Neural cell (in vitro differentiated cells): Measurements from ENCODE around the gene HSDL2. TPM values are rescaled to one million over a fixed set of nuclear protein-coding genes. Genes with fewer than 3 reads are reported as not detected.

Source experiments
- H2AFZ ChIP-seq: fragments of 200-600, 300-800 bp; sonication (generic), shearing (Covaris generic); 2 replicates; pipeline ENCODE4 v1.6.0; 2014; ENCODE audit warnings: low read depth, mild to moderate bottlenecking, antibody characterized with exemption, low read length, moderate library complexity
- H3F3A ChIP-seq: fragments of 200-600 bp; shearing (Covaris generic); 2 replicates; pipeline ENCODE4 v1.6.1; 2016; ENCODE audit warnings: mild to moderate bottlenecking, moderate library complexity, mixed read lengths, antibody characterized with exemption, low read length; ENCODE audit not compliant: insufficient read depth, poor library complexity, severe bottlenecking
- H3K27ac ChIP-seq: fragments of 200-600, 300-800 bp; sonication (generic), shearing (Covaris generic); 2 replicates; pipeline ENCODE4 v1.5.1; 2014; ENCODE audit warnings: mild to moderate bottlenecking, low read length, moderate library complexity
- H3K27me3 ChIP-seq: fragments of 300-800, 200-600 bp; sonication (generic), shearing (Covaris generic); 2 replicates; pipeline ENCODE4 v1.6.0; 2014; ENCODE audit warnings: mild to moderate bottlenecking, low read depth, low read length, moderate library complexity; ENCODE audit not compliant: insufficient read depth
- H3K36me3 ChIP-seq: fragments of 300-800, 200-600 bp; sonication (generic), shearing (Covaris generic); 2 replicates; pipeline ENCODE4 v1.5.1; 2014; ENCODE audit warnings: mild to moderate bottlenecking, antibody characterized with exemption, low read length, moderate library complexity; ENCODE audit not compliant: insufficient read depth
- H3K4me2 ChIP-seq: fragments of 300-800, 200-600 bp; sonication (generic), shearing (Covaris generic); 2 replicates; pipeline ENCODE4 v1.6.0; 2014; ENCODE audit warnings: mild to moderate bottlenecking, low read length
- H3K4me3 ChIP-seq: fragments of 300-800, 200-600 bp; sonication (generic), shearing (Covaris generic); 2 replicates; pipeline ENCODE4 v1.5.1; 2014; ENCODE audit warnings: mild to moderate bottlenecking, low read length, moderate library complexity
- H3K79me2 ChIP-seq: fragments of 200-600 bp; shearing (Covaris generic); replicated peaks from 2 replicates; pipeline ENCODE4 v1.6.0; 2014; ENCODE audit warnings: mild to moderate bottlenecking, low read length, moderate library complexity; ENCODE audit not compliant: insufficient read depth
- H3K9ac ChIP-seq: fragments of 300-800, 200-600 bp; sonication (generic), shearing (Covaris generic); 2 replicates; pipeline ENCODE4 v1.6.1; 2016; ENCODE audit warnings: mild to moderate bottlenecking, low read length, mixed read lengths
- H3K9me2 ChIP-seq: fragments of 200-600 bp; shearing (Covaris generic); 2 replicates; pipeline ENCODE4 v1.6.1; 2016; ENCODE audit warnings: mild to moderate bottlenecking, low read length, mixed read lengths; ENCODE audit not compliant: insufficient read depth
- H3K9me3 ChIP-seq: fragments of 200-600, 300-800 bp; sonication (generic), shearing (Covaris generic); 2 replicates; pipeline ENCODE4 v1.6.1; 2016; ENCODE audit warnings: mild to moderate bottlenecking, mixed run types, low read length, moderate library complexity, mixed read lengths
- H4K20me1 ChIP-seq: fragments of 200-600 bp; shearing (Covaris generic); 2 replicates; pipeline ENCODE4 v1.6.1; 2016; ENCODE audit warnings: mild to moderate bottlenecking, mixed run types; ENCODE audit not compliant: insufficient read depth
- EP300 ChIP-seq: fragments of 450-650 bp; conservative IDR thresholded peaks from 2 replicates; pipeline ENCODE4 v1.6.1; 2014; ENCODE audit warnings: antibody characterized with exemption, mild to moderate bottlenecking, moderate library complexity; ENCODE audit not compliant: poor library complexity, severe bottlenecking
- EZH2 ChIP-seq: fragments of 200-600, 300-800 bp; shearing (Covaris generic), sonication (generic); IDR thresholded peaks from 2 replicates; pipeline ENCODE4 v1.6.1; 2014; ENCODE audit warnings: antibody characterized with exemption, low read length, borderline replicate concordance, mild to moderate bottlenecking; ENCODE audit not compliant: insufficient read depth, poor library complexity, severe bottlenecking
- MXI1 ChIP-seq: fragments of 450-650 bp; conservative IDR thresholded peaks from 2 replicates; pipeline ENCODE4 v1.6.1; 2014; ENCODE audit warnings: antibody characterized with exemption, mild to moderate bottlenecking; ENCODE audit not compliant: poor library complexity, severe bottlenecking
- POLR2AphosphoS5 ChIP-seq: IDR thresholded peaks from 2 replicates; pipeline ENCODE4 v1.6.1; 2012
- RAD21 ChIP-seq: fragments of 450-650 bp; conservative IDR thresholded peaks from 2 replicates; pipeline ENCODE4 v1.6.1; 2014; ENCODE audit warnings: antibody characterized with exemption, mild to moderate bottlenecking, moderate library complexity
- REST ChIP-seq: IDR thresholded peaks from 2 replicates; pipeline ENCODE4 v1.6.1; 2012; ENCODE audit warnings: borderline replicate concordance
- SMC3 ChIP-seq: fragments of 450-650 bp; conservative IDR thresholded peaks from 2 replicates; pipeline ENCODE4 v1.6.1; 2014; ENCODE audit warnings: antibody characterized with exemption, mild to moderate bottlenecking, moderate library complexity; ENCODE audit not compliant: poor library complexity
- TAF1 ChIP-seq: IDR thresholded peaks from 2 replicates; pipeline ENCODE4 v1.6.1; 2012; ENCODE audit warnings: low read depth
- polyA plus RNA-seq: library from polyadenylated mRNA; depleted of rRNA; stranded (reverse); fragments of >200 nt; gene quantifications from 2 replicates; pipeline ENCODE4 v1.2.3, GENCODE V29; 2014
- TF ChIP-seq, protein P1 (sequence below): fragments of 450-650 bp; IDR thresholded peaks from 2 replicates; pipeline ENCODE4 v1.5.1; 2014; ENCODE audit warnings: antibody characterized with exemption, mild to moderate bottlenecking, moderate library complexity; ENCODE audit not compliant: poor library complexity, severe bottlenecking

The HSDL2 gene
- polyA plus RNA-seq, 1 donor from 2014 or later, result 9.0 TPM

GRCh38 chr9:112501287-112501686 lies 121.4 kb downstream of the HSDL2 start:
- no peaks in the 10 kb centered on the region for H3K36me3 ChIP-seq
- H3K9me3 ChIP-seq, result no peaks in the 10 kb centered on the region
- no peak overlapping the region for H3K27ac ChIP-seq
- no peaks in the 10 kb centered on the region for H3F3A ChIP-seq
- no peaks in the 10 kb centered on the region for H4K20me1 ChIP-seq
- peaks cover 95% of the 10 kb centered on the region for H3K79me2 ChIP-seq
- H3K9me2 ChIP-seq, result no peaks in the 10 kb centered on the region
- H3K4me2 ChIP-seq, result no peak overlapping the region
- no peaks in the 10 kb centered on the region for H3K27me3 ChIP-seq
- TF ChIP-seq POLR2AphosphoS5 (no peak), EP300 (no peak), MXI1 (no peak)
- no peak overlapping the region for H3K9ac ChIP-seq
- H3K4me3 ChIP-seq, result no peak overlapping the region
- H2AFZ ChIP-seq, result no peak overlapping the region

GRCh38 chr9:112502175-112502946 lies 122.5 kb downstream of the HSDL2 start:
- no peak overlapping the region for H3K4me2 ChIP-seq
- H3K27ac ChIP-seq, result no peak overlapping the region
- no peaks in the 10 kb centered on the region for H3K36me3 ChIP-seq
- H4K20me1 ChIP-seq, result no peaks in the 10 kb centered on the region
- H3K79me2 ChIP-seq, result peaks cover 93% of the 10 kb centered on the region
- no peaks in the 10 kb centered on the region for H3K9me2 ChIP-seq
- H3K4me3 ChIP-seq, result no peak overlapping the region
- no peak overlapping the region for H2AFZ ChIP-seq
- no peaks in the 10 kb centered on the region for H3K27me3 ChIP-seq
- TF ChIP-seq POLR2AphosphoS5 (no peak), RAD21 (no peak), EZH2 (no peak), MXI1 (no peak), TAF1 (no peak), SMC3 (no peak), REST (no peak), EP300 (no peak)
- TF ChIP-seq, protein P1, sequence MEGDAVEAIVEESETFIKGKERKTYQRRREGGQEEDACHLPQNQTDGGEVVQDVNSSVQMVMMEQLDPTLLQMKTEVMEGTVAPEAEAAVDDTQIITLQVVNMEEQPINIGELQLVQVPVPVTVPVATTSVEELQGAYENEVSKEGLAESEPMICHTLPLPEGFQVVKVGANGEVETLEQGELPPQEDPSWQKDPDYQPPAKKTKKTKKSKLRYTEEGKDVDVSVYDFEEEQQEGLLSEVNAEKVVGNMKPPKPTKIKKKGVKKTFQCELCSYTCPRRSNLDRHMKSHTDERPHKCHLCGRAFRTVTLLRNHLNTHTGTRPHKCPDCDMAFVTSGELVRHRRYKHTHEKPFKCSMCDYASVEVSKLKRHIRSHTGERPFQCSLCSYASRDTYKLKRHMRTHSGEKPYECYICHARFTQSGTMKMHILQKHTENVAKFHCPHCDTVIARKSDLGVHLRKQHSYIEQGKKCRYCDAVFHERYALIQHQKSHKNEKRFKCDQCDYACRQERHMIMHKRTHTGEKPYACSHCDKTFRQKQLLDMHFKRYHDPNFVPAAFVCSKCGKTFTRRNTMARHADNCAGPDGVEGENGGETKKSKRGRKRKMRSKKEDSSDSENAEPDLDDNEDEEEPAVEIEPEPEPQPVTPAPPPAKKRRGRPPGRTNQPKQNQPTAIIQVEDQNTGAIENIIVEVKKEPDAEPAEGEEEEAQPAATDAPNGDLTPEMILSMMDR, result no peak
- H3K9me3 ChIP-seq, result no peaks in the 10 kb centered on the region
- no peaks in the 10 kb centered on the region for H3F3A ChIP-seq
- no peak overlapping the region for H3K9ac ChIP-seq
